ENCODE measurements around the gene PDLIM1. TPM values are rescaled to one million over a fixed set of nuclear protein-coding genes. Genes with fewer than 3 reads are reported as not detected.

Gene PDLIM1
- total RNA-seq, 1 experiment from 2014 or later: 115 TPM

GRCh38 chr10:95282107-95282506 is 8.7 kb downstream of the PDLIM1 start:
- H3K9me3 ChIP-seq (ENCODE audit: control insufficient read depth, low read depth, low read length): no peaks in the 10 kb centered on the region
- Mint-ChIP-seq H3K4me3 (no peak overlapping the region), H3K9me3 (no peaks in the 10 kb centered on the region), H3K27ac (no peak overlapping the region), H3K36me3 (ENCODE audit: insufficient read depth in 1 of 3, low read depth in 3 of 3) (peaks cover 0 to 3% (median 0%) of the 10 kb centered on the region in 3 experiments; a peak in 1 of 7 replicates), H3K4me1 (peaks cover 49% of the 10 kb centered on the region in 2 experiments), H3K27me3 (ENCODE audit: low read depth) (no peaks in the 10 kb centered on the region)
- DNase-seq: no peak
- H4K20me1 ChIP-seq (ENCODE audit: control insufficient read depth, insufficient read depth, insufficient read length): no peaks in the 10 kb centered on the region
- no peak overlapping the region for H4K8ac ChIP-seq (replicated peaks; ENCODE audit: insufficient read length, low read depth, low read length)
- H3K27ac ChIP-seq (ENCODE audit: insufficient read length, low read depth, low read length): no peak overlapping the region
- no peak overlapping the region for H3K9ac ChIP-seq (ENCODE audit: extremely low read depth, insufficient read length, low read length)
- no peak overlapping the region for H3T11ph ChIP-seq (ENCODE audit: low read length)
- no peak overlapping the region for H2BK5ac ChIP-seq (ENCODE audit: insufficient read length, low read length)
- H4K91ac ChIP-seq (ENCODE audit: insufficient read length, low read depth, low read length): no peak overlapping the region
- peaks cover 7% of the 10 kb centered on the region; the same call in 1 of the 2 replicates for H3K4me1 ChIP-seq (ENCODE audit: insufficient read depth, low read length)
- no peak overlapping the region for H2BK15ac ChIP-seq (ENCODE audit: low read depth, low read length)
- H2BK12ac ChIP-seq (ENCODE audit: insufficient read length, low read depth, low read length): no peak overlapping the region
- no peak overlapping the region for H4K5ac ChIP-seq (ENCODE audit: insufficient read length, low read depth, low read length)
- WGBS (ENCODE audit: extremely low coverage, insufficient read length, low lambda C conversion rate): no CpG with 5 or more reads among the region's 3 CpGs
- H3K4me2 ChIP-seq (ENCODE audit: insufficient read depth, insufficient read length, low read length): no peak overlapping the region
- no peak overlapping the region for H2AFZ ChIP-seq (ENCODE audit: low read length)
- H2BK20ac ChIP-seq (ENCODE audit: low read depth, low read length, poor library complexity, severe bottlenecking): no peak overlapping the region
- H3K23ac ChIP-seq (ENCODE audit: insufficient read length, low read depth, low read length): no peak overlapping the region
- no peak overlapping the region for H3K18ac ChIP-seq (ENCODE audit: insufficient read length, low read depth, low read length)
- H3K27me3 ChIP-seq (ENCODE audit: insufficient read depth, low read length): no peaks in the 10 kb centered on the region
- no peak overlapping the region for H3K4ac ChIP-seq (ENCODE audit: low read depth, low read length)
- peaks cover 32% of the 10 kb centered on the region; the same call in 1 of the 2 replicates for H3K79me2 ChIP-seq (ENCODE audit: insufficient read depth, low read length)
- H3K23me2 ChIP-seq (ENCODE audit: insufficient read length, low read depth, low read length, poor library complexity, severe bottlenecking): no peaks in the 10 kb centered on the region
- H3K56ac ChIP-seq (ENCODE audit: insufficient read length, low read depth, low read length): no peak overlapping the region
- no peak overlapping the region for H2AK5ac ChIP-seq (ENCODE audit: insufficient read length, low read length)
- TF ChIP-seq CTCF (conservative IDR thresholded peaks at IDR 0.05): no peak
- no peaks in the 10 kb centered on the region for H3K79me1 ChIP-seq (ENCODE audit: insufficient read depth, low read depth, low read length, poor library complexity, severe bottlenecking)
- H2BK120ac ChIP-seq (ENCODE audit: low read depth, low read length, poor library complexity, severe bottlenecking): no peak overlapping the region
- no peak overlapping the region for H3K14ac ChIP-seq (ENCODE audit: insufficient read depth, low read length)
